Activated CD4-positive, alpha-beta T cell treated with anti-CD3 and anti-CD28 coated beads for 1 hour (primary cell): ENCODE data around the gene CYP19A1.

Experiments
- DNase-seq: peaks from one replicate; pipeline ENCODE4 v3.0.0-alpha.2; 2020

The CYP19A1 gene

GRCh38 chr15:51322621-51323296, 15.6 kb downstream of the CYP19A1 start:
- DNase-seq, result no peak

GRCh38 chr15:51321316-51321715, 17.1 kb downstream of the CYP19A1 start:
- no peak for DNase-seq

GRCh38 chr15:51320843-51321242, 17.6 kb downstream of the CYP19A1 start:
- no peak for DNase-seq

GRCh38 chr15:51319539-51319938, 18.9 kb downstream of the CYP19A1 start:
- DNase-seq, result no peak

GRCh38 chr15:51318382-51319150, 19.8 kb downstream of the CYP19A1 start:
- no peak for DNase-seq

- DNase-seq, result no peak
Measured at GRCh38 chr15:51316636-51317035, 21.8 kb downstream of the CYP19A1 start.

- no peak for DNase-seq
Measured at GRCh38 chr15:51315726-51316125, 22.7 kb downstream of the CYP19A1 start.

- DNase-seq, result no peak
Measured at GRCh38 chr15:51314391-51315337, 23.7 kb downstream of the CYP19A1 start.

GRCh38 chr15:51313644-51314280, 24.6 kb downstream of the CYP19A1 start:
- no peak for DNase-seq

GRCh38 chr15:51313074-51313393, 25.4 kb downstream of the CYP19A1 start:
- DNase-seq, result no peak

- DNase-seq, result no peak
Measured at GRCh38 chr15:51312166-51313073, 26.0 kb downstream of the CYP19A1 start.

- no peak for DNase-seq
Measured at GRCh38 chr15:51311510-51311909, 26.9 kb downstream of the CYP19A1 start.

- no peak for DNase-seq
Measured at GRCh38 chr15:51310064-51310463, 28.3 kb downstream of the CYP19A1 start.

GRCh38 chr15:51307811-51308210, 30.6 kb downstream of the CYP19A1 start:
- DNase-seq, result no peak

GRCh38 chr15:51307325-51307724, 31.1 kb downstream of the CYP19A1 start:
- no peak for DNase-seq

GRCh38 chr15:51303462-51303980, 34.9 kb downstream of the CYP19A1 start:
- DNase-seq, result no peak

- DNase-seq, result no peak
Measured at GRCh38 chr15:51302480-51302879, 35.9 kb downstream of the CYP19A1 start.

- DNase-seq, result no peak
Measured at GRCh38 chr15:51299187-51300015, 39.0 kb downstream of the CYP19A1 start.

GRCh38 chr15:51298620-51299019, 39.8 kb downstream of the CYP19A1 start:
- no peak for DNase-seq

- DNase-seq, result no peak
Measured at GRCh38 chr15:51290720-51291119, 47.7 kb downstream of the CYP19A1 start.

GRCh38 chr15:51289290-51289689, 49.1 kb downstream of the CYP19A1 start:
- DNase-seq, result no peak
